Midbrain (tissue), 1 donor: Measurements from ENCODE around the gene MARS1.

Source experiments
- DNase-seq: peaks from one replicate; lab custom pipeline; 2025; lab: John Stamatoyannopoulos, UW

MARS1 gene

GRCh38 chr12:57473392-57473791 lies 14.5 kb upstream of the MARS1 start:
- no peak for DNase-seq

DNA sequence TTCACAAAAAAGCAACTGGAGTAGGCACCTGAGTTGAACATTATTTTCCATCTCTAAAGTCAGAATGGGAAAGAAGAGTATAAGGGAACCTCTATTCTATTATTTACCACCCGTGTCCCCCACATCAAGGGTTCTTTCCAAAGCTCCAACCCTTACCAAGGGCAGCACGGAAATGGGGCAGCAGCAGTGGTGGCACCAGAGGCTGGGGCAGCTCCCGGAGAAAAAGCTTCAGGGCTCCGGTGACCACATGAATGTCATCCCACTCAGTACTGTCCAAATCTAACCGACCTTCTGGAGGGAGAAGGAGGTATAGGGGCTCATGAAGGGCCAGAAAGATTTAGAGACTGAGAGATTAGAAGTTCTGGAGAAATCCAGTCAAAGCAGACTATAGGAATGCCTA lies 14.0 kb upstream of the MARS1 start:
- no peak for DNase-seq

DNA sequence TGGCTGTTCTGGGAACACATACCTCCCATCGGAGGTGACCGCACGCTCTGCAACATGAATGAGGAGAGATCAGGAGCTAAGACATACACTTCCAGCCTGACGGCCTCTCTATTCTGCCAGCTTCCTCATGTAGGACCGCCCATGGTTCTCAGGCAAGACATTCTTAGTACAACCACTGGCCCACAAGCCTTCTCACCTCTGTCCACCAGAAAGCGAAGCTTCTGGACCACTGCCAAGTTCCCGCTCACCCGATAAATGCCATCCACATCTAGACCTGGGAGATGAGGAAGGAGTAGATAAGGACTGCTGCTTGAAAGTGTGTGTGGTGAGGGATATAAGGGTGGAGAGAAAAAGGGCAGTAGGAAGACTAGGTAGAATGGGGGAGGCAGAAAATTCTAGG lies 13.4 kb upstream of the MARS1 start:
- no peak for DNase-seq

DNA sequence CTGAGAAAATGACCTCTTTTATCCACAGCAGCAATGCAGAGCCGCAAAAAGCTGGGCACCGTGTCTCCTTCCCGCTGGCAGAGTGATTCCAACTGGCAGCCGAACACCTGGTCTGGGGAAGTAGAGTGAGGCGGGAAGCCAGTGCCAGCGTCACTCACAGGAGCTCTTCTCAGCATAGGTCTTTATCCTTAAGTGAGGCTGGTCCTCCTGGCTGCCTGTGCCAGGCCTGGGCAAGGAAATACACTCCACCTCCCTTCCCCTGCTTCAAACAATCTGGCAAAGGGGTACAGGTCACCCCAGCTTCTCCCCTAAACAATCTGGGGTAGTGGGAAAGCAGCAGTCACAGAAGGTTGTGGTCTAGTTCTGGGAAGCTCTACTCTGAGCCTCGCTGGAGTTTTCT lies 13.0 kb upstream of the MARS1 start:
- no peak for DNase-seq

DNA sequence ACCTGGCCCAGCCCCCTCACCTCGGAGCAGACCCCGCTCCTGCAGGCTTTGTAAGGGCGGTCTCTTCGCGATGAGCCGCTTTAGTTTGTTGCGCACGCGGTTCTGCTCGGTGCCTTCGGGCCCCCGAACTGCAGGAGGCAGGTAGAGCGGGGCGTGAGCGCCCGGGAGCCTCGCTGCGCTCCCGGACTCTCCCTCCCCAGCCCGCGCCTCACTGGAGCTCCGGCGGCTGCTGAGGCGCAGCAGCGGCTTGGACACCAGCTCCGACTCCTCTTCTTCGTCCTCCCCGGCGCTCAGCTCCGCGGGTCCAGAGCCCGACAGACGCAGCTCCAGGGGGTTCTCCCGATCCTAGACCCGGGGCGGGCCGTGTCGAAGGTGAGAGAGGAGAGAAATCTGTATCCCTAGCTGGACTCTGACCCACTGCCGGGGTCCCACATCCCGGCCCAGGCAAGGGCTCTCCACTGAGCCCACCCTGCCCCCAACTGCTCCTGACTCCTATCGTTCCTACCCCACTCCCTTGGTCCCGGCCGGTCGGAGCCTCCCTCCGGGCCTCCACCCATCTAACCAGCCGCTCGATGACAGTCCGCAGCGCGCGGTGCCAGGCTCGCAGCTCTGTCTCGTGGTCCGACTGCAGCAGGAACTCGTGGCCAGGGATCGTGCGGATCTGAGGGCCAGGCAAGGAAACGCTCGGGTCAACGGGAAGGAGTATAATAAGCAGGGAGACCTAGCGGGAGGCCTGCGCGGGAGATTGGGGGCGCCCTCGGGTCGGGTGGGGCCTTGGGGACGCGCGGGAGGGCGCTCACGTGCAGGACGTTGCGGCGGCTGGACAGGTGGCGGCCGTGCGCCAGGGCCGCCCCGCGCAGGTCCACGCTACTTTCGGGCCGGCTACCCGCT lies 12.4 kb upstream of the MARS1 start:
- no peak for DNase-seq

- no peak for DNase-seq
These were observed 11.5 kb upstream of the MARS1 start for GRCh38 chr12:57476162-57476992.

DNA sequence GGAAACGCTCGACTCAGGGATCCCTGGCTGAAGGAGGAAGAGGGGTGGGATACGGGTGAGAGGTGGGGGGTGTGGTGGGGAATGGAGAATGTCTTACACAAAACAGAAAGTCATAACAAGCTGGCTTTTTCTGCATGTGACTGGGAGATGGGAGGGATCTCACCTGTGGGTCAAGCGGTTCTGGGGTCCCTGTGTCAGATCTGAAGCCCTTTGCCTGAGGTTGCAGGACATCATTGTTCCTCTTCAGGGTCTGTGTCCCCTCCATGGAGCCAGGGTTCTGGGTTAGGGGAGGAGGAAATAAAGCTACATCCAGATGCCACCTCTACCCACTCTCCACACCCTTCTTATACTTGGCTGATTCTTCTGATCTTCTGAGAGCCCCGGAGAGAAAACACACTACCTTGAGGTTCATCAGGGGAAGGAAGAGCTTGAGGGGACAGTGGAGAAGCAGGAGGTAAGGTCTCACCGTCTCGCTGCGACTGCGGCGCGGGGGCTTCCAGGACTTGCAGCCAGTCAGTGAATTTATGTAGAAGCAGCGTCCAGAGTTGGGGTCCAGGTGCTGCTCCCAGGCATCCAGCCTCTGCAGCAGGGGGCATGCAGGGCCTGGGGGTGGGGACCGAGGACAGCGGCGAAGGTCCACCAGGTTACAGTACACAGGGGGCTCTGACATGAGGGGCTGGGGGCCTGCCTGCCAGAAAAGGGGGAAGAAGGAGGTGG lies 10.7 kb upstream of the MARS1 start:
- no peak for DNase-seq

DNA sequence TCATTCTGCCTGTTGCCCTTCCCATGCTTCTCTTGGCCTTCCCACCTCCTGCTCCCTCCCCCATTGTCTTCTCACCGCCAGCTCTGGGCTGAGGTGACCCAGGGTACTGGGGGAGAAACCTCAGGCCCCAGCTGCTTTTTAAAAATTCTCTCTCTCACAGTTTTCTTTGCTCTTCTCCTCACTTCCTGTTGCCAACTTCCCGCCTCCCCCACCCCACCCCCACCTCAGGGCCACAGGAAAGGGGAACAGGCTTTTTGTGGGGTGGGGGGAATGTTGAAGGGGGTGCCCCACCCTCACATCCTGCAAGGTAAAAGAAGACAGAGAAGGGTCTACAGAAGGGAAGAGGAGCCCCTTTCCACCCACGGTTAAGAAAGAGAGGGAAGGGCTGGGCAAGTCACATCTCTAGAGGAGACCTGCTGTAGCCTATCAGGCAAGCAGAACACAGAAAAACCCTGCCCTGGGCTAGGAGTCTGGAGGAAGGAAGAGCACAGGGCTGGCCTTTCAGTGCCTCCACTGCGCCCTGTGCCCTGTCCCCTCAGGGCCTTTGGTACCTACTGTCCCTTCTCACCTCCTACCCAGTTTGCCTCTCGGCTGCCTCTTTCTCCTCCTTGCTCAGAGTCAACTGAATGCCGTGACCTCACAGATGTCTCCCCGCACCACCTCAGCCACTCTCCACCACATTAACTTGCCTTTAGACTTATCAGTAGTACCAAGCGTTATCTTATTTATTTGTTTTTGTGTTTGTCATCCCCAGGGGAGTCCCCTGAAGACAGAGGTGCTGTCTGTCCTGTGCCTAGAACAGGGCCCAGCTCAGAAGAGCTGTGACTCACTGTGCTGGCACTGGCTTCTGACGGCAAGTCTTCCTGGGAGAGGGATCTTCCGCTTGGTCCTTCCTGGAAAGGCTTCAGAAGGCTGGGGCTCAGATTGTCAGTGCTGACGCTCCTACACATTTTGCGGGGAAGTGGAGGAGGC lies 9.9 kb upstream of the MARS1 start:
- DNase-seq, result no peak

DNA sequence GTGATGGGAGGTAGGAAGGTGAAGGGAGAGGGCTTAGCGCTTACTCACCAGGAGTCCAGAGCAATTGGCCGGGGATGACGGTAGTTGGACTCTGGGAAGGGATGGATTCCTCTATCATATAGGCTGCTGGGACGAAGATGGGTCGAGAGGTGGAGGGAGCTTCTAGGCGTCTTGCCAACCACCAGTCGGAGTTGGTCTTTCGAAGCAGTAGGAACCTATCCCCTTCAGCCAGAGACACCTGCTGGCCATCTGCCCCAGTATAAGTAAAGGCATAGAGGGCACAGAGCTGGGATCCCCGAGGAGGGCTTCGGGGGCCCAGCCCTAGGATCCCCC lies 8.9 kb upstream of the MARS1 start:
- DNase-seq, result no peak

DNA sequence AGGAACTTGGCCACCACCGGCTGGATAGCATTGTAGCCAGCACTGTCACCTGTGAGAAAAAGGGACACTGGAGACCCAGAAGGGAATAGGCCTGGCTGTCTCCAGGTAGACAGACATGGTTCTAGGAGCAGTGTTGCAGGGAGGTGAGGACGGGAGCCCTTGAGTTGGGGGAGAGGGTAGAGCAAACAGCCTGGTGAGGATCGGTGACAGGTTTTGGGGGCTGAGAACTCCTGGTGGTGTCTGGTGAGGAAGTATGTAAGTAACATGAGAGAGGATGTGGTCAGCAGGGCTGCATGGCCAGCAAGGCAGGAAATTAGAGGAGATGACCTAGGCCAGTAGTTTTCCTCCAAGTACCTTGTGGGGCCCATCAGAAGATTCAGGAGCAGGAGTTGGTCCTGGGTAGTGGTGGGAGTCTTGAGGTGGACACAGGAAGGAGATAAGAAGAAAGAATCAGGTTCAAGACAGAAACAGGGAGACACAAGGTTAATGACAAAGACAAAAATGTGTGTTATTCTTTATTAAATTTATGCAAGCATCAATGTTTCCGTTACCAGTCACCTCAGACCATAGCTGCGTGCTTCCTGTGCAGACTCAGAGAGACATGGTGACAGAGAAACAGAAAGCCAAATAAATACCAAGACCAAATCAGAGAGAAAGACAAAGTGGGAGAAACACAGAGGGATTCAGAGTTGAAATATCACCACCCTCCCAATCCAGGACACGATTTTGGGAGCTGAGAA lies 8.3 kb upstream of the MARS1 start, which contains the start of gene ARHGAP9:
TSS of gene ARHGAP9 (minus strand) at position 491 of the 740 bp plus-strand sequence. CDS start at position 31, 460 bp downstream.
- no peak for DNase-seq

GRCh38 chr12:57481671-57482070 lies 6.2 kb upstream of the MARS1 start:
- no peak for DNase-seq

DNA sequence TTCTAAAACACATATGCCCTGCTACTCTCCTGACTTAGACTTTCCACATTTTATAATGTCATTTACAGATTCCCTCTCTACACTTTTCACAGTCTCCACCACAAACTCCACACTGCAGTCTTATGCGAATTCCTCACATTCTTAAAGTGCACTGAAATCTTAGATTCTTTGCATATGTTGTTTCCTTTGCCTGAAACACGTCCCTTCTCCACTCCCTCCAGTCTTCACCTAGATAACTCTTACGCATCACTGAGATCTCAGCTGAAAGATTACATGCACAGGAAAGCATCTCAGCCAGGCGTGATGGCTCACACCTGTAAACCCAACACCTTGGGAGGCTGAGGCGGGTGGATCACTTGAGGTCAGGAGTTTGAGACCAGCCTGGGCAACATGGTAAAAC lies 4.4 kb upstream of the MARS1 start:
- DNase-seq, result no peak

- no peak for DNase-seq
These were observed 2.2 kb upstream of the MARS1 start for GRCh38 chr12:57485695-57486094.

- no peak for DNase-seq
These were observed 742 bp upstream of the MARS1 start for GRCh38 chr12:57487055-57487596.

- DNase-seq, result no peak
These were observed 711 bp downstream of the MARS1 start for GRCh38 chr12:57488402-57489156.

GRCh38 chr12:57489157-57489641 lies 1.3 kb downstream of the MARS1 start:
- no peak for DNase-seq

DNA sequence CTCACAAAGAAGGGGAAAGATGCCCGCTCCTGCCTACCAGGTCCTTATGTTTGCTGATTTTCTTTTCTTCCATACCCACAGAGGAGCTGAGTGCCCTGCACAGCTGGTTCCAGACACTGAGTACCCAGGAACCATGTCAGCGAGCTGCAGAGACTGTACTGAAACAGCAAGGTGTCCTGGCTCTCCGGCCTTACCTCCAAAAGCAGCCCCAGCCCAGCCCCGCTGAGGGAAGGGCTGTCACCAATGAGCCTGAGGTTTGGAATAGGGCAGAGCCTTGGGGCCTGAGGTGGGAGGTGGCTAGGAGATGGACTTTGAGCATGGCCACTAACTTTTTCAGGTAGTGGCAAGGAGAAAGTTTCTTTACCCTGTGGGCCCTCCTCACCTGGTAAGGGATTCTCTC lies 2.3 kb downstream of the MARS1 start:
- no peak for DNase-seq

- DNase-seq, result no peak
These were observed 3.8 kb downstream of the MARS1 start for GRCh38 chr12:57491393-57492280.
